ENCODE results near the gene SLC7A10. TPM values are rescaled to one million over a fixed set of nuclear protein-coding genes. Genes with fewer than 3 reads are reported as not detected.

The SLC7A10 gene
- total RNA-seq, 1 experiment from 2014 or later: 1.1 TPM

DNA sequence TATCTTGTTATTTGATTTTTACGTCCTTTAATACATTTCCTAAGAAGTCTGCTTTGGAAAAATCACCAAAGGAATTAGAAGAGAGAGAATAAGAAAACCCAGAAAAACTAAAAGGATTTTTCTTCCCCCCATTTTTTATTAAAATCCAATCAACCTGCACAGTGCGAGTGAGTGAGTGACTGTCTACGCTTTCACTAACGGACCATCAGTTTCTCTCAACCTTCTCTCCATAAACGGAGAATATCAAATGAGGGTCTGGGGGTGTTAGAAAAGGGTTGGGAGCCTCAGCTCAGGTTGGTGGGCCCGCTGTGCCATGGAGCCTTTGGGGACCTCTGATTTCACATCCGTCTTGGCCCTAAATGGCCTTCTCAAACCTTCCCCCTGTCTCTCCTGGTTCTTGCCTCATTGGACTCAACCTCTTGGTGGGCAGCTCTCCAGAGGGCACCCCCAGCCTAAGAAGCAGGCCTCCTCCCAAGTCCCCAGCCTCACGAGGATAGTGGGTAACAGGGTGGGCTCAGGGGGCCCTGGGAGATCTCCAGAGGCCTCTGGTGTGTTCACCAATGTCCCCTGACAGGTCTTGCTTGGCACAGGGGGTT is 32.3 kb downstream of the SLC7A10 start:
- no peaks in the 10 kb centered on the region for H3K27me3 ChIP-seq (ENCODE audit: control insufficient read depth, insufficient read depth, low read length)
- no peaks in the 10 kb centered on the region; the same call in 1 of the 2 replicates for H3K36me3 ChIP-seq (ENCODE audit: control insufficient read depth, insufficient read depth, low read length)
- H3K4me1 ChIP-seq (ENCODE audit: control insufficient read depth, insufficient read depth, low read length): peaks cover 10% of the 10 kb centered on the region
- H3K4me3 ChIP-seq (ENCODE audit: low read depth in 2 of 2, low read length in 2 of 2): peak overlapping the region; percentile 24 to 29; a peak in 2 of 4 replicates
- in situ Hi-C loops (cut with HindIII; ENCODE audit: low pct_unique_long_range_greater_than_20kb, low sequenced_read_pairs): no loop called here
- no peak for DNase-seq (ENCODE audit: low read depth, low spot score)
- no TSS peak for BruUV-seq (replicated peaks)
- ChIA-PET CTCF (no interaction called here), POLR2A (no interaction called here)
- 0 out of 2 replicates have a peak overlapping the region, but pooled peaks have one; percentile 13 for H3K27ac ChIP-seq (ENCODE audit: low read length)
- no peak for TF ChIP-seq TCF7L2 (IDR thresholded peaks at IDR 0.05; ENCODE audit: low read depth, low read length)
- no peak for TF ChIP-seq SIN3A (IDR thresholded peaks at IDR 0.05; ENCODE audit: borderline replicate concordance, insufficient read depth, low read depth, low read length)
- TF ChIP-seq, protein P1, sequence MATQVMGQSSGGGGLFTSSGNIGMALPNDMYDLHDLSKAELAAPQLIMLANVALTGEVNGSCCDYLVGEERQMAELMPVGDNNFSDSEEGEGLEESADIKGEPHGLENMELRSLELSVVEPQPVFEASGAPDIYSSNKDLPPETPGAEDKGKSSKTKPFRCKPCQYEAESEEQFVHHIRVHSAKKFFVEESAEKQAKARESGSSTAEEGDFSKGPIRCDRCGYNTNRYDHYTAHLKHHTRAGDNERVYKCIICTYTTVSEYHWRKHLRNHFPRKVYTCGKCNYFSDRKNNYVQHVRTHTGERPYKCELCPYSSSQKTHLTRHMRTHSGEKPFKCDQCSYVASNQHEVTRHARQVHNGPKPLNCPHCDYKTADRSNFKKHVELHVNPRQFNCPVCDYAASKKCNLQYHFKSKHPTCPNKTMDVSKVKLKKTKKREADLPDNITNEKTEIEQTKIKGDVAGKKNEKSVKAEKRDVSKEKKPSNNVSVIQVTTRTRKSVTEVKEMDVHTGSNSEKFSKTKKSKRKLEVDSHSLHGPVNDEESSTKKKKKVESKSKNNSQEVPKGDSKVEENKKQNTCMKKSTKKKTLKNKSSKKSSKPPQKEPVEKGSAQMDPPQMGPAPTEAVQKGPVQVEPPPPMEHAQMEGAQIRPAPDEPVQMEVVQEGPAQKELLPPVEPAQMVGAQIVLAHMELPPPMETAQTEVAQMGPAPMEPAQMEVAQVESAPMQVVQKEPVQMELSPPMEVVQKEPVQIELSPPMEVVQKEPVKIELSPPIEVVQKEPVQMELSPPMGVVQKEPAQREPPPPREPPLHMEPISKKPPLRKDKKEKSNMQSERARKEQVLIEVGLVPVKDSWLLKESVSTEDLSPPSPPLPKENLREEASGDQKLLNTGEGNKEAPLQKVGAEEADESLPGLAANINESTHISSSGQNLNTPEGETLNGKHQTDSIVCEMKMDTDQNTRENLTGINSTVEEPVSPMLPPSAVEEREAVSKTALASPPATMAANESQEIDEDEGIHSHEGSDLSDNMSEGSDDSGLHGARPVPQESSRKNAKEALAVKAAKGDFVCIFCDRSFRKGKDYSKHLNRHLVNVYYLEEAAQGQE (IDR thresholded peaks at IDR 0.05; ENCODE audit: insufficient read depth in 1 of 2, low read depth in 2 of 2, low read length in 1 of 2): no peak
- TF ChIP-seq POLR2AphosphoS5 (IDR thresholded peaks at IDR 0.05; ENCODE audit: low read depth, low read length): no peak
- TF ChIP-seq, protein P2, sequence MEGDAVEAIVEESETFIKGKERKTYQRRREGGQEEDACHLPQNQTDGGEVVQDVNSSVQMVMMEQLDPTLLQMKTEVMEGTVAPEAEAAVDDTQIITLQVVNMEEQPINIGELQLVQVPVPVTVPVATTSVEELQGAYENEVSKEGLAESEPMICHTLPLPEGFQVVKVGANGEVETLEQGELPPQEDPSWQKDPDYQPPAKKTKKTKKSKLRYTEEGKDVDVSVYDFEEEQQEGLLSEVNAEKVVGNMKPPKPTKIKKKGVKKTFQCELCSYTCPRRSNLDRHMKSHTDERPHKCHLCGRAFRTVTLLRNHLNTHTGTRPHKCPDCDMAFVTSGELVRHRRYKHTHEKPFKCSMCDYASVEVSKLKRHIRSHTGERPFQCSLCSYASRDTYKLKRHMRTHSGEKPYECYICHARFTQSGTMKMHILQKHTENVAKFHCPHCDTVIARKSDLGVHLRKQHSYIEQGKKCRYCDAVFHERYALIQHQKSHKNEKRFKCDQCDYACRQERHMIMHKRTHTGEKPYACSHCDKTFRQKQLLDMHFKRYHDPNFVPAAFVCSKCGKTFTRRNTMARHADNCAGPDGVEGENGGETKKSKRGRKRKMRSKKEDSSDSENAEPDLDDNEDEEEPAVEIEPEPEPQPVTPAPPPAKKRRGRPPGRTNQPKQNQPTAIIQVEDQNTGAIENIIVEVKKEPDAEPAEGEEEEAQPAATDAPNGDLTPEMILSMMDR (IDR thresholded peaks at IDR 0.05): no peak
- ATAC-seq: no peak
- H3K9me3 ChIP-seq (ENCODE audit: control insufficient read depth, insufficient read depth, low read depth, low read length): no peaks in the 10 kb centered on the region
- intact Hi-C loops (cut with micrococcal nuclease; ENCODE audit: unreplicated experiment): no loop called here

DNA sequence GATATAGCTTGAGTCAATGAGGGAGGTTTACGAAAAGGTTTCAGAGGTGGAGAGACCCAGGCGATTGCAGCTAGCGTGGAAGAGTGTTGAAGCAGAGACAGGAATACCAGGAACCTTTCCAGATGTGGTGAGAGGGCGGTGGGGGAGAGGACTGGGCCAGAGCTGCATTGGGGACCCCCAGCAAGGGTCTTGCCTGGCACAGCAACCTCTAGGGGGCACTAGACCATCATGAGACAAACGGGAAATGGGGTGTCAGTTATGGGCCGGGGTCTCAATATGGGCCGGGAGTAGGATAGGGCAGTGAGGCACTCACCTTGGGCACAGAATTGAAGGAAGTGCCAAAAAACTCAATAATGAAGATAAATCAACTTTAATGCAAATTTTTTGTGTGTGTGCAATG is 33.6 kb downstream of the SLC7A10 start:
- in situ Hi-C loops (cut with HindIII; ENCODE audit: low pct_unique_long_range_greater_than_20kb, low sequenced_read_pairs): no loop called here
- no TSS peak for BruUV-seq (replicated peaks)
- intact Hi-C loops (cut with micrococcal nuclease; ENCODE audit: unreplicated experiment): no loop called here
- POLR2A ChIA-PET: no interaction called here
- no peak overlapping the region for H3K27ac ChIP-seq (ENCODE audit: low read length)
- no peaks in the 10 kb centered on the region for H3K9me3 ChIP-seq (ENCODE audit: control insufficient read depth, insufficient read depth, low read depth, low read length)
- no peak overlapping the region for H3K4me3 ChIP-seq (ENCODE audit: low read depth in 2 of 2, low read length in 2 of 2)
- TF ChIP-seq, protein P2 (IDR thresholded peaks at IDR 0.05): no peak; the same call in 1 of the 2 replicates
- TF ChIP-seq TCF7L2 (IDR thresholded peaks at IDR 0.05; ENCODE audit: low read depth, low read length) (no peak), SIN3A (IDR thresholded peaks at IDR 0.05; ENCODE audit: borderline replicate concordance, insufficient read depth, low read depth, low read length) (no peak), POLR2AphosphoS5 (IDR thresholded peaks at IDR 0.05; ENCODE audit: low read depth, low read length) (no peak)
- TF ChIP-seq, protein P1 (IDR thresholded peaks at IDR 0.05; ENCODE audit: insufficient read depth in 1 of 2, low read depth in 2 of 2, low read length in 1 of 2): no peak
- no peak for DNase-seq (ENCODE audit: low read depth, low spot score)
- H3K4me1 ChIP-seq (ENCODE audit: control insufficient read depth, insufficient read depth, low read length): peaks cover 10% of the 10 kb centered on the region
- no peak for ATAC-seq
- no peaks in the 10 kb centered on the region for H3K27me3 ChIP-seq (ENCODE audit: control insufficient read depth, insufficient read depth, low read length)
- CTCF ChIA-PET: interaction anchor here (0.6 to 0.7 kb wide), 3 partner anchors 9 to 227 kb away, joined by 3 to 4 read pairs (median 3); no protein-coding TSS in a partner anchor
- no peaks in the 10 kb centered on the region; the same call in 1 of the 2 replicates for H3K36me3 ChIP-seq (ENCODE audit: control insufficient read depth, insufficient read depth, low read length)

All from Panc1 (cell line).